Measurements from ENCODE around the gene FHL5.

The FHL5 gene

DNA sequence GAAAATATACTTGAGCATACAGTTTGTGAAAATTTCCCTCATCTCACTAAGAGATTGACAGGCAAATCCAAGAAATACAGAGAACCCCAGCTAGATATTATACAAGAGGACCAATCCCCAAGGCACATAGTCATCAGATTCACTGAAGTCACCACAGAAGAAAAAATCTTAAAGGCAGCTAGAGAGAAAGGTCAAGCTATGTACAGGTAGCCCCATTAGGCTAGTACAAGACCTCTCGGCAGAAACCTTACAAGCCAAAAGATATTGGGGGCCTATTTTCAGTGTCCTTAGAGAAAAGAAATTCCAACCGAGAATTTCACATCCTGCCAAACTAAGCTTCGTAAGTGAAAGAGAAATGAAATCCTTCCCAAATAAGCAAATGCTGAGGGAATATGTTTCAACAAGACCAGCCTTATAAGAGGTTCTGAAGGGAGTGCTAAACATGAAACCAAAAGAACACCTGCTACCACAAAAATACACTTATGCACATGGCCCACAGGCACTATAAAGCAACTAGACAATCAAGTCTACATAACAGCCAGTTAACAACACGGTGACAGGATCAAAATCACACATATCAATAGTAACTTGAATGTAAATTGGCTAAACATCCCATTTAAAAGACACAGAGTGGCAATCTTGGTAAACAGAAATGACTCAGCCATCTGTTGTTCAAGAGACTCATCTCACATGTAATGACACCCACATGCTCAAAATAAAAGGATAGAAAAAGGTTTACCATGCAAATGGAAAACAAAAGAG, 96.3 kb downstream of the FHL5 start:
- Histone ChIP-seq H3K27ac (peak overlapping the region; percentile 46; the same call in 1 of the 2 replicates), H3K4me2 (peak overlapping the region; percentile 56), H3K4me3 (IDR thresholded peaks at IDR 0.05; ENCODE audit: insufficient read depth, low read depth, low read length) (no peak overlapping the region), H3K36me3 (ENCODE audit: insufficient read depth) (no peaks in the 10 kb centered on the region), H4K20me1 (ENCODE audit: insufficient read depth) (no peaks in the 10 kb centered on the region), H3K79me2 (ENCODE audit: insufficient read depth, low read depth) (no peaks in the 10 kb centered on the region), H3K9ac (no peak overlapping the region; the same call in 1 of the 2 replicates), H2AFZ (ENCODE audit: low read depth) (no peak overlapping the region), H3K4me1 (ENCODE audit: low read depth, poor library complexity, severe bottlenecking) (peaks cover 21% of the 10 kb centered on the region), H3K27me3 (ENCODE audit: insufficient read depth, low read depth) (no peaks in the 10 kb centered on the region)
- TF ChIP-seq, protein P1, sequence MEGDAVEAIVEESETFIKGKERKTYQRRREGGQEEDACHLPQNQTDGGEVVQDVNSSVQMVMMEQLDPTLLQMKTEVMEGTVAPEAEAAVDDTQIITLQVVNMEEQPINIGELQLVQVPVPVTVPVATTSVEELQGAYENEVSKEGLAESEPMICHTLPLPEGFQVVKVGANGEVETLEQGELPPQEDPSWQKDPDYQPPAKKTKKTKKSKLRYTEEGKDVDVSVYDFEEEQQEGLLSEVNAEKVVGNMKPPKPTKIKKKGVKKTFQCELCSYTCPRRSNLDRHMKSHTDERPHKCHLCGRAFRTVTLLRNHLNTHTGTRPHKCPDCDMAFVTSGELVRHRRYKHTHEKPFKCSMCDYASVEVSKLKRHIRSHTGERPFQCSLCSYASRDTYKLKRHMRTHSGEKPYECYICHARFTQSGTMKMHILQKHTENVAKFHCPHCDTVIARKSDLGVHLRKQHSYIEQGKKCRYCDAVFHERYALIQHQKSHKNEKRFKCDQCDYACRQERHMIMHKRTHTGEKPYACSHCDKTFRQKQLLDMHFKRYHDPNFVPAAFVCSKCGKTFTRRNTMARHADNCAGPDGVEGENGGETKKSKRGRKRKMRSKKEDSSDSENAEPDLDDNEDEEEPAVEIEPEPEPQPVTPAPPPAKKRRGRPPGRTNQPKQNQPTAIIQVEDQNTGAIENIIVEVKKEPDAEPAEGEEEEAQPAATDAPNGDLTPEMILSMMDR (conservative IDR thresholded peaks at IDR 0.05; ENCODE audit: low read depth, low read length) = no peak
